HG02763 (cell line): ENCODE data around the gene CGNL1.

Experiments
- ATAC-seq: cut with Tn5 transposase; IDR thresholded peaks from one replicate; pipeline ENCODE4 v1.9.1; 2021; ENCODE audit warnings: mild to moderate bottlenecking, moderate library complexity; ENCODE audit not compliant: unreplicated experiment

CGNL1 gene

GRCh38 chr15:57565311-57565710 is 189.0 kb downstream of the CGNL1 start:
- ATAC-seq: no peak

DNA sequence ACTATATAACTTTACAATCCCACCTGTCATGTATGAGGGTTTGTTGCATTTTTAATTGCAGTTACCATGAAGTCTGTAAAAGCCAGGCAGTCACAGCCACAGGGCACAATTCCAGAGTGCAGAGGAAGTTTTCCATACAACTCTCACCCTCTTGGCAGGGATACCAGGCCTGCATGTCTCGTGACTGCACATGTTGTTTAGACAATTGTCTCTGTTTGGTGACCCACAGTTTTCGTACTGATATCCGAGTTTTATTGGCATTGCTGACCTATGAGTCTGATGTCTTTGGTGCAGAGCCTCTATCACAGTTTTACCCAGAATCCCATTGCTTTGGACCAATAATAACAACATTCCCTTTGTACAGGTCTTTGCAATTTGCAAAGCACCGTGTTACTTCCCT is 190.5 kb downstream of the CGNL1 start:
- ATAC-seq: no peak

DNA sequence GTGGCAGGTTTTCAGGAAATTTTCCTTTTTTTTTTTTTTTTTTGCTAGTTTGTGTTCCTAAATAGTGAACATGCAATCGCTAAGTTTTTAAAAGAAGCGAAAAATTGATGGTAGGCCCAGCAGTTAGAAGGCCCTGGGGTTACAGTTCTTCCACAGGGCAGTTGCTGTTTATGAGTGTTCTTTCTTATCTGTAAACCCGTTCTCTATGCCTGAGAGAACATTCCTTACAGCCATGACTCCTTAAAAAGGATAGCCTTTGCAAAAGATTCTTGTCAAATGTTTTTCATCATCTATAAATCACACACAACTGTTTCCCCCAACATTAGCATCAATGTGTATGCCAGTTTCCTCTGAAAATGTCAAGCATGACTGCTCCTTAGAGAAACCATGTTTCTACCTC is 191.6 kb downstream of the CGNL1 start:
- no peak for ATAC-seq

GRCh38 chr15:57568299-57568698 is 192.0 kb downstream of the CGNL1 start:
- ATAC-seq: no peak

GRCh38 chr15:57570340-57570739 is 194.0 kb downstream of the CGNL1 start:
- ATAC-seq: no peak

DNA sequence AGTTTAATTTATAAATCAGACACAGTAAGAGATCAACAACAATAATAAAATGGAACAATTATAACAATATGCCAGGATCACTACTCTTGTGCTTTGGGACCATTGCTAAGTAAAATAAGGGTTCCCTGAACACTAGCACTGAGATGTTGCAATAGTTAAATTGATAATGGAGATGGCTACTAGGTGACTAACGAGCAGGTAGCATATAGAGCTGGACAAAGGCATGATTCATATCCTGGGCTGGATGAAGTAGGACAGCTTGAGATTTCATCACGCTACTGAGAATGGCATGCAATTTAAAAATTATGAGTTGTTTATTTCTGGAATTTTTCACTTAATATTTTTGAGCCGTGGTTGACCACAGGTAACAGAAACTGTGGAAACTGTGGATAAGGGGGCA is 194.7 kb downstream of the CGNL1 start:
- no peak for ATAC-seq

GRCh38 chr15:57571725-57572124 is 195.4 kb downstream of the CGNL1 start:
- ATAC-seq: no peak

GRCh38 chr15:57572468-57572867 is 196.2 kb downstream of the CGNL1 start:
- no peak for ATAC-seq

- no peak for ATAC-seq
Measured at GRCh38 chr15:57573151-57573550, 196.8 kb downstream of the CGNL1 start.

GRCh38 chr15:57575363-57575762 is 199.1 kb downstream of the CGNL1 start:
- ATAC-seq: no peak

DNA sequence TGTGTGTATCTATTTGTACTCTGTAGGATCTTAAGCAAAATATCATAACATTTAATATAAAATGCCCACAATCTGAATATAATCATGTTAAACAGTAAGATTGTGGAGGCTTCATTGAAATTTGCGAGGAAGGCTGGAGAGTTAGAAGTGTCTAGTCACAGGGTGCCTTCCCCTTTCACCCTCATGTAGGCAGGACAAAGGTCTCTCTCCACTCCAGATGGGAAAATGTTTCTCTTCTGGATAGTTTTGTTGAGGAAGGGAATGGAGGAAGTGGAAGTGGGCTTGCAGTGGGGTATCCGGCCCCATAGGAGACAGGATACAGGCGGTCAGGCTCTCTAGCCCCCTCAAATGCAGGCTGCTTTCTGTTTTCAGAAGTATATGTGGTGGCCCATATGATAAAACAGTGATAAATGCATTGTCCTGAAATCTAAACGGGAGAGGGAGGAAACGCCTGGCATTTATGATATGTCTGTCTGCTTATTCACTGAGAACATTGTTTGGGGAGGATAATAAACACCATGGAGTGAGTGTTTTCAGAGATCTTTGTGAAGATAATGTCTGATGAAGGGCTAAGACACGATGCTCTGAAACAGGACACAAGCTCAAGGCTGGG is 202.1 kb downstream of the CGNL1 start:
- ATAC-seq: no peak

DNA sequence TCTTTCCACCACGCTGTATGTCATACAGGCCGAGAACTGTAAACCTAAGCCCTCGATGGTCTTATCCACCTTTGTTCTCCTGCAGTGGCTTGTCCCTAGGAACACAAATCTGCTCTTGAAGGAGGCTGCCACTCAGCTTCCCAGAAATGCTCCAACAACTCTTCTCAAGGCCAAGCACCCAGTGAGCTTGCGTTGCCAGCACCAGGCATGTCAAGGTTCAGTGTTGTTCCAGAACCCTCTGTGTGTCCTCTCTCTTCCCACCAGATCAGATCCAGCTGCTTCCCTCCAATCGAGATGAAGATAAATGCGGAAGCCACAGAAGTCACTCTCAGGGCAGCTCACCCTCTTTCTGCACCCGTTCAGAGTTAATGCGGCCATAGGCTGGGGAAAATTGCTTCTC is 204.1 kb downstream of the CGNL1 start:
- no peak for ATAC-seq

- no peak for ATAC-seq
Measured at GRCh38 chr15:57580866-57581265, 204.6 kb downstream of the CGNL1 start.

GRCh38 chr15:57582090-57582489 is 205.8 kb downstream of the CGNL1 start:
- no peak for ATAC-seq

DNA sequence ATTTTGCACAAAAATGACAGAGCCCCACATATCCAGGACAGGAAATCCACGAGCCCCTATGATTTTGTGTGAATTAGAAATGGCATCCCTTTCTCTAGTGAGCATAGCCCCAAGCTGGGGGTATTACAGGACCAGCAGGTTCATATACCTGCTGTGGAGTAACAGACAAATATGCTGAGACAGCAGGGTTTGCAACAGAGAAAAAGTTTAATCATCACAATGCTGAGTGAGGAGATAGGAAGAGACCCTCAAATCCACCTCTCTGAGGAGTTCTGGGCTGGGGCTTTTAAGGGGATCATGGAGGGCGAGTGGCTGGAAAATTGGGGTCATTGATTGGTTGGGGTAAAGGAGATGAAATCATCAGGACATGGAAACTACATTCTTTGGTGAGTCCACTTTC is 207.0 kb downstream of the CGNL1 start:
- ATAC-seq: no peak

GRCh38 chr15:57583720-57584119 is 207.4 kb downstream of the CGNL1 start:
- ATAC-seq: no peak

GRCh38 chr15:57586661-57587424 is 210.5 kb downstream of the CGNL1 start:
- no peak for ATAC-seq

DNA sequence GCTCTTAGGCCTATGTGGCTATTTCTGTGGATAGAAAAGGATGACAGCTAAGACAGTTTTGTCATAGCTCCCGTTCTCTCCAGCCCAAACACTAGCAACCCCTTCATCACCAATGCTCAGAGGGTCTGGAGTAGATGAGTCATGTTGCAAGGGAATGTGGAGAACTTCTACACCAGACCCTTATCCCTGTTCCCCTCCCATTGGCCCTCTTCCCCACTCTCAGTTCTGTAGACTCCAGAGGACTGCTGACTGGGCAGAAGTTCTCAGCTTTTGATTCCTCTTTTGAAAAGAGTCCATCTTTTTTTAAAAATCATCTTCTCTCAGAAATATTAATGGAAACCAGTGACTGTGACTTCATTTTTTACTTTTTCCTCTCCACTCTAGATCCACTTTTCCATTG is 213.0 kb downstream of the CGNL1 start:
- ATAC-seq: no peak

GRCh38 chr15:57589754-57590153 is 213.4 kb downstream of the CGNL1 start:
- ATAC-seq: no peak

- ATAC-seq: no peak
Measured at GRCh38 chr15:57591237-57591821, 215.0 kb downstream of the CGNL1 start.

DNA sequence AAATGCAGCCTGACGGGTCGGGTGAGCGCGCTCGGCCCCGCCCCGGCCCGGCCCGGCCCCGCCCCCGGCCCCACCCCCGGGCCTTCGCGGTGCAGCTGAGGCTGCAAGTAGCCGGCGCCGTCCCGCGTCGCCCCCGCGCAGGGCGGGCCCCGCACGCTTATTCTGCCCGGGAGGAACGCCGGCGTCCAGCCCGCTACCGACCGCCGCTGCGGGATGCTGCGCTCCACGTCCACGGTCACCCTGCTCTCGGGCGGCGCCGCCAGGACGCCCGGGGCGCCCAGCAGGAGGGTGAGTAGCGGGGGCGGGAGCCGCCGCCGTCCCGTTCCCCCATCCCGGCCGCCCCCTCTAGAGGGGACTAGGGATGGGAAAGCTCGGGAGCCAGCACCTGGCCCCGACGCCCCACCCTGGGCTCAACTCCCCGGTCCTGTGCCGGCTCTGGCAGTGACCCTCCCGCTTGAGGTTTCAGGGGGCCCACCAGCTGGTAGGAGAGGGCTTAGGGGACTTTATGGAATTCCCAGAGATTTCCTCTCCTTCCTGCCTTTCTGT is 215.6 kb downstream of the CGNL1 start, which contains the start of gene MYZAP:
MYZAP (plus strand) TSS at position 83 of the 546 bp plus-strand sequence; CDS start at position 214, 131 bp downstream.
- ATAC-seq: no peak

DNA sequence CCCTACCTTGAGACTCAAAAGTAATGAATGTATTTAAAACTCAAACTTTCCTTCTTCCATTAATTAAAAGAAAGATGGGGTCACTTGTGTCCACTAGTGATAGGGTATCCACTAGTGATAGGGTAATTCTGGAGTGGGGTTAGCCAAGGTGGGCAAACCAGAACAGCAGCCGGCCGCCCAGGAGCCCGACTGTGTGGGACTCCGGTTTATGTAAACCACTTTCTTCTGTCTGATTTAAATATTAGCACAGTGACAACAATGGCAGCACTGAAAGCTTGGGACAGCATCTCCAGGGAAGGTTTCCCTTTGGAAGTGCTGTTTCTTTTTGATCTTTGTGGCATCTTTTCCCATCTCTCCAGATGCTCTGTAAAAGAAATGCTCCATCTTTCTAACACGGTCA is 216.1 kb downstream of the CGNL1 start:
- ATAC-seq: no peak
